ENCODE measurements around the gene DCUN1D3.
"Not testable (repeated sequence)": the region's sequence is repeated elsewhere in the genome, so short reads cannot be mapped to it uniquely, and the experiment has no call there.

Gene DCUN1D3

DNA sequence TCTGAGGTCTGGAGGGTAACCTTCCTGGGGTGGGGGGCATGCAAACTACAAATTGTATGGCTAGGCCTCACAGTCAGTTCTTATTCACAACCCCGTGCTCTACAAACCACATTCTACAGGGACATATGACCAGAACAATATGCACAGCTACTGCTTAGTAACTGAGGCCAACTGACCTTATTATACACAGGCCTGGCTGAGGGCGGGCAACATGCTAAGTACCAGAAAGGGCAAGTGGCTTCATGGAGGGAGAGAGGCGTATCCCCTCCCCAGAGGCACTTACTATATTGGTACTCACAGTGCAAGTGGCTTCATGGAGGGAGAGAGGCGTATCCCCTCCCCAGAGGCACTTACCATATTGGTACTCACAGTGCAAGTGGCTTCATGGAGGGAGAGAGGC, 39.2 kb downstream of the DCUN1D3 start:
- DNase-seq: not testable (repeated sequence)

DNA sequence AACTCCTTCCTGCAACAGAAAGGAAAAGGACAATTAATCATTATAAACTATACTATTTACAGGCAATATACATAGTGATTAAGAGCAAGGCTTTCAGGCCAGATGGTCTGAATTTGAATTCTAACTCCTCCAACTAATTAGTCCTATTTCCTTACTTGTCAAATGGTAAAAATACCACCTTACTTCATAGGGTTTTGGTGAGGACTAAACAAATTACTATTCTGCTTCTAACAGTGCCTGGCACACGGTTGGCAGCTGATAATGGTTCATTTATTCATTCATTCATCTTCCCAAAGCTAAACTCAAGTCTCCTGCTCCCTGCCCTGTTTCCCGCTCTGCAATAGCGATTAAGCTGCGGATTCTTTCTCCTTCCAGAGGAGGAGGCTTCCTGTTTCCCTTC, 39.8 kb downstream of the DCUN1D3 start:
- DNase-seq: no peak

- no peak for DNase-seq
Measured at GRCh38 chr16:20859699-20860098, 40.5 kb downstream of the DCUN1D3 start.

DNA sequence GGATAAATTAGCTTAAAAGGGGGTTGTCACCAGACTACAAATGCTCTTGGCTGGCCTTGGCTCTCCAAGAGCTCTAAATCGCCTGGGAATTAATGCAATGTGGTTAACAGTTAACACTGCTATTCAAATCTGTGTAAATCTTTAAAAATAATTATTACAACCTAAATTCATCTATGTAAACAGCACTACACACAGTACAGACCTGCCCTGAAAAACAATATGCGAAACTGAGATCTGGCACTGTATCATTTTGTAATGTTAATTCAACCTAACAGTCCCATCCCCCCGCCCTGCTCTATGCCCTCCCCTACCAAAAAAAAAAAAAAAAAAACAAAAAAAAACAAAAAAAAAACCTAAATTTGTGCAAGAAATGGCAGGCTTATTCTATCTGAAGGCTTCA, 40.9 kb downstream of the DCUN1D3 start:
- DNase-seq: no peak

- DNase-seq: no peak
Measured at GRCh38 chr16:20857281-20857680, 42.9 kb downstream of the DCUN1D3 start.

DNA sequence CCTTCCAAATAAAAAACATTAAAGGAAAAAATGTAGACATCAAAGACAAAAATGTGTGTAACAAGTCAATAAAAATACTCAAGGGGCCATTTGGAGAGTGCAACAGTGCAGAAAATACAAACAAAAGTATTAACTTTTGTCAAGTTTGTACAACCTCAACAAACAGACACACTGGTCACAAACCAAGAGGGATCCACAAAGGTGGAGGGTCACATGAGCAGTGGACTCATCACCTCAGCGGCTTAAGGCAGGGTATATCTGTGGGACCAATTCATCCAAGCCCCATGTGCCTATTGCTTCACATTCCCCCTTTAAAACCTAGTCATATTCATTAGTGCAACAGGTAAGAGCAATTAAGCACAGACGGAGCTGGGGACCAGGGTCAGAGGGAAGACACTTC, 45.2 kb downstream of the DCUN1D3 start:
- DNase-seq: no peak

GRCh38 chr16:20853981-20854620, 46.1 kb downstream of the DCUN1D3 start:
- DNase-seq: no peak

GRCh38 chr16:20853143-20853542, 47.0 kb downstream of the DCUN1D3 start:
- no peak for DNase-seq

GRCh38 chr16:20851601-20852000, 48.6 kb downstream of the DCUN1D3 start:
- DNase-seq: no peak

GRCh38 chr16:20850981-20851380, 49.2 kb downstream of the DCUN1D3 start:
- no peak for DNase-seq

- DNase-seq: peak; percentile 90
Measured at GRCh38 chr16:20849589-20850390, 50.4 kb downstream of the DCUN1D3 start.

DNA sequence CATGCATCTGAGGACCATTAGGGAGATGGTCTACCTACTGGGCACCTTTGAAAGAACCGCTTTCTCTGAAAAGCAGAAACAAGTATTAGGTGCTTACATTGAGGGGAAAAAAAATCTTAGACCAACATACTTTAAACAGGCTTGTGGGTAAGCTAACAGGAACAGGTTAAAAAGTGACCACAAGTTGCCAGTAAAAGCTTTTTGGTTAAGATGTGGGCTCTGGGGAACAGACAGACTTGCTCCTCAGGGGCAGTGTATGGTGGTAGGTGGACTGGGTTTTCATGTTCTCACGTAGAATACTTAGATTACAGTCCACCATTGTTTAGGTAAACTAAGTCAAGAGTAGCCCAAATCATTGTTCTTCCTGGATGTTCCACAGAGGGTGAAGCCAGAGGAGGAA, 52.6 kb downstream of the DCUN1D3 start:
- DNase-seq: no peak

DNA sequence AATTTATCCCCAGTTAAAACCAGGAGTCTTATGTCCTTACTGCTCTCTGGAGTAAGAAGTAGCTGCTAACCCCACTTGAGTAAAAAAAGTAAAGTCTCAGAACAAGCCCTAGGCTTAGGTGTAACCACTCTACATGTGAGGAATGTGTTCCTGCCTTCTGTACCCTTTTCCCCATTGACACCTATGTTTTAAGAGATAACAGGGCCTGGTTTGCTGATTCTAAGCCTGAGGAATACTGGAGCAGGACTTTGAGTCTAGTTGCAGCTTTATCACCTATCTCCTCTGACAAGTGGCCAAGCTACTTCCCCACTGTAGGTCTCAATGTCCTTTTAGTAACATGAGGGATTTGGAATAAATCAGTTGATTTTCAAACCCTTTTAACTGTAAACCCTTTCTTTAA, 53.6 kb downstream of the DCUN1D3 start:
- DNase-seq: no peak

GRCh38 chr16:20846030-20846429, 54.1 kb downstream of the DCUN1D3 start:
- no peak for DNase-seq

- DNase-seq: no peak
Measured at GRCh38 chr16:20844588-20844987, 55.6 kb downstream of the DCUN1D3 start.

- DNase-seq: no peak
Measured at GRCh38 chr16:20844054-20844453, 56.1 kb downstream of the DCUN1D3 start.

DNA sequence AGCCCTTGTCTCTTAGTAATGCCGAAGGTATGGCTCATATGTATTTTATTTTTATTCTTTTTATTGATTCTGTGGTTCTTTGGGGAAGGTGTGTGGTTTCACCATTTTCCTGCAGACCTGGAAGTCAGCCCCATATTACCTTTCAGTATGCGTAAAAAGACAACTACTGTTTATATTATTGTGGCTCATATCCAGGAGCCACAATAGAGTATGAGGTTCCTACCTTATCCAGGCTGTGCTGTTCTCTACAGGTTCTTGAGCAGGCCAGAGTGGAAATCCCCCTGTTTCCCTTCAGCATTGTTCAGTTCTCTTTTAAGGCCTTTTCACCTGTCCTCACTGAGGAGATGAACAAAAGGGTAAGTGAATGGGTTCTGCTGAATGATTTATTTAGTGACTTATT, 60.7 kb downstream of the DCUN1D3 start:
- DNase-seq: no peak

DNA sequence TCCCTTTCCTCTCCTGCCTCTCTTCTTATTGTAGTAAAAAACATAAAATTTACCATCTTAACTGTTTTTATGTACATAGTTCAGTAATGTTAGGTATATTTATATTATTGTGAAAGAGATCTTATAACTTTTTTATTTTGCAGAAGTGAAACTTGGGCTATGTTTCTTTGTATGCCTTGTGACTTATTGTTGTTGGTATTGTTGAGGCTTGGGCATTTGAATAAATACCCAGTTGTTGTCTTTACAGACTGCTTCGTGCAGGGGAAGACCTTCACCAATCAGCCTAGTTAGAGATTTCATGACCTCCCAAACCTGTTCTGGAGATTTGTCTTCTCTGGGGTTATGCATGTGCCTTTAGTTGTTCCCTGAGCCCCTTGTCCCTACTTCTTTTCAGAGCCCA, 61.9 kb downstream of the DCUN1D3 start:
- DNase-seq: no peak

DNA sequence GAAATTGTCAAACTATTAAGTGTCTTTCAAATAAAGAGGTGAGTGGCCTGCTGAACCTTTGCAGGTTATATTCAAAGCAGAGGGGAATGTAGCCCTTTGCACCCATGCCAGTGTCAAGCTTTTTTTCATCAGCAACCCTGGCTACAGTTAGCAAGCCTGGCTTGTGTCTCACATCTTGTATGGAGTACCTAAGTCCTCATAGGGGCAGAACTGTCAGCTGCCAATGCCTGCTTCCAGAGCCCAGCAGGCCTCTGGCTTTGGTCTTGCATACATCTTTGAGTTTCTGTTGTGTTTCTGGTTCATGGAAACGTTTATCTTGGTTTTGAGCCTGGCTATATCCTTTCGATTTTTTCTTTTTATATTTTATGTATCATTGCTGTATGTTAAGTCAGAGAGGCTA, 67.1 kb downstream of the DCUN1D3 start:
- DNase-seq: no peak

GRCh38 chr16:20830372-20830771, 69.8 kb downstream of the DCUN1D3 start:
- DNase-seq: no peak

DNA sequence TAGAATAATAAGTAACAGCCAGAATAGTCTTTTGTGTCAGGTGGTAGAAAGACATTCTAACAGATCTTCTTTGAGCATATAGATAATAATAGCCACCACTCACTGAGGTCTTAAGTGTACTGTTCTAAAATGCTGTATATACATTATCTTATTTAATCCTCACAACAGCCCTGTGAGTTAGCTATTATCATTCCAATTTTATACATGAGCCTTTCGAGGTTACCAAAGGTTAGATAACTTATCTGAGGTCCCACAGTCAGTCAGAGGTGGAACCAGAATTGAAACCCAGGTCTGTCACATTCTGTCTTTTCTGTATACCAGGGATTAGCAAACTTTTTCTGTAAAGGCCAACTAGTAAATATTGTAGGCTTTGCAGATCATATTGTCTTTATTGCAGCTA, 70.6 kb downstream of the DCUN1D3 start:
- no peak for DNase-seq

- DNase-seq: no peak
Measured at GRCh38 chr16:20826039-20826566, 74.1 kb downstream of the DCUN1D3 start.

GRCh38 chr16:20822521-20823325, 77.4 kb downstream of the DCUN1D3 start:
- no peak for DNase-seq

DNA sequence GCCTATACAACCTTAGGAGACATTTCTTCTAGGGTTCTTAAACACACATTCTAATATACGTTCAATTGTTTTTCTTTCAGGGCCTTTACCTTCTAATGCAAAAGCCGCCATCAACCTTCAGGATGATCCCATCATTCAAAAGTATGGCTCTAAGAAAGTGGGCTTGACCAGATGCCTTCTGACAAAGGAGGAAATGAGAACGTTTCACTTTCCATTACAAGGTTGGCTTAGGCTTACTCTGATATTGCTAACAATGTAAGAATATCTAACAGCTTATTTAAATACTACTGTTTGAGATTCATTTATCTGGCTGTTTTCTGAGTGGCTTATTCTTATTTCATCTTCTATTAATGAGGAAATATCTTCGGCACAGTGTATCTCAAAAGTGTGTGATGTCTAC, 78.5 kb downstream of the DCUN1D3 start:
- DNase-seq: no peak

Measured in eye (tissue), 1 donor.